Sigmoid colon (tissue), 4 donors: ENCODE measurements around the gene YTHDF1.
A peak's percentile ranks its signal among the peaks of the same experiment; 100 is the strongest.

Experiments
- CTCF ChIP-seq, 4 experiments: fragments of 450-650 bp in 3 of 4; fragments of 200-600 bp in 1 of 4; IDR thresholded peaks; one replicate each; pipeline ENCODE4 v1.5.1; 2016 to 2019; ENCODE audit warnings: antibody characterized with exemption in 4 of 4, mild to moderate bottlenecking in 3 of 4, moderate library complexity in 2 of 4
- POLR2A ChIP-seq, 2 donors: fragments of 450-650 bp; IDR thresholded peaks; one replicate each; pipeline ENCODE4 v1.6.1; 2016; ENCODE audit warnings: antibody characterized with exemption in 2 of 2, mild to moderate bottlenecking in 2 of 2, moderate library complexity in 2 of 2
- POLR2AphosphoS5 ChIP-seq, 4 donors: sonication (generic); formaldehyde crosslinking; IDR thresholded peaks; one replicate each; pipeline ENCODE4 v1.6.1; 2017; ENCODE audit warnings: antibody characterized with exemption in 4 of 4

GRCh38 chr20:63206878-63207277 is 9.1 kb downstream of the YTHDF1 start:
- TF ChIP-seq POLR2AphosphoS5 (IDR thresholded peaks at IDR 0.05), result peak in 1 of 4 donors; percentile 26
- TF ChIP-seq CTCF (IDR thresholded peaks at IDR 0.05), result no peak
- TF ChIP-seq POLR2A (IDR thresholded peaks at IDR 0.05), result no peak
